K562 (cell line): ENCODE measurements around the gene ZNF66. TPM values are rescaled to one million over a fixed set of nuclear protein-coding genes. Genes with fewer than 3 reads are reported as not detected.

ENCODE experiments used
- TRIM24 ChIP-seq, 2 experiments: fragments of 450-650 bp; IDR thresholded peaks; 2 replicates each; pipeline ENCODE4 v1.6.1; 2016
- ZBTB5 ChIP-seq: fragments of 450-650 bp; IDR thresholded peaks from 2 replicates; pipeline ENCODE4 v1.6.1; 2017; ENCODE audit warnings: antibody characterized with exemption
- polyA plus RNA-seq, 8 experiments: library from polyadenylated mRNA; depleted of rRNA in 4 of 8; stranded (reverse) in 5 of 8; unstranded in 3 of 8; fragments of >200 nt; fragmentation: Nextera tagmentation in 2 of 8; fragmentation: Illumina TruSeq in 1 of 8; extraction: Ambion mirVana in 2 of 8; extraction: Trizol in 1 of 8; gene quantifications; 2 replicates each; pipeline versions ENCODE4 v1.2.1 to v1.2.3, GENCODE V29; 2011 to 2014; ENCODE audit warnings: inconsistent platforms in 1 of 8, missing spikeins in 1 of 8
- total RNA-seq, 7 experiments: library from RNA; depleted of rRNA in 6 of 7; stranded (reverse); fragments of >200 nt in 6 of 7; fragmentation: Illumina TruSeq in 2 of 7; extraction: Trizol in 2 of 7; gene quantifications; 2 replicates each; pipeline versions ENCODE4 v1.2.1 to v1.2.3, GENCODE V29; 2011 to 2021; ENCODE audit warnings: low replicate concordance in 1 of 7

Gene ZNF66
- total and polyA plus RNA-seq, 9 of the 15 experiments (the other 6 are each of a cell fraction or from before 2014, with no cell fraction given) = 0.13 to 2.7 (median 1.6) TPM

- no peak for TF ChIP-seq ZBTB5
- no peak for TF ChIP-seq TRIM24 (IDR thresholded peaks at IDR 0.05)
Measured at GRCh38 chr19:20840371-20840770, 64.3 kb downstream of the ZNF66 start (continued).

Other genes with a start within 250 kb of the ZNF66 start
- 0.09 and 0.16 TPM in 2 replicates for gene ZNF737, start 210.5 kb upstream of the ZNF66 start, total RNA-seq (2014; rRNA removed)
- 0.15 and 0.16 TPM in 2 replicates for gene ZNF737, start 210.5 kb upstream of the ZNF66 start, total RNA-seq (2014; rRNA removed; fragmentation: Illumina TruSeq; extraction: Trizol)
- gene ZNF737, start 210.5 kb upstream of the ZNF66 start, total RNA-seq (2015; rRNA removed; fragmentation: Illumina TruSeq; extraction: Trizol) = 0.18 and 0.19 TPM in 2 replicates
- gene ZNF737, start 210.5 kb upstream of the ZNF66 start, total RNA-seq (2021) = 0.09 and 0.38 TPM in 2 replicates
- 0.04 and 0.32 TPM in 2 replicates for gene ZNF737, start 210.5 kb upstream of the ZNF66 start, polyA plus RNA-seq (2011; rRNA removed)
- 0.10 and 0.37 TPM in 2 replicates for gene ZNF737, start 210.5 kb upstream of the ZNF66 start, polyA plus RNA-seq (2014; fragmentation: Illumina TruSeq; extraction: Trizol)
- gene ZNF737, start 210.5 kb upstream of the ZNF66 start, polyA plus RNA-seq (2014; fragmentation: Nextera tagmentation; extraction: Ambion mirVana) = under 1 TPM in 1 of 2 experiments, not detected in 1; 0.01 TPM
- 0.04 and 0.08 TPM in 2 replicates for gene ZNF737, start 210.5 kb upstream of the ZNF66 start, polyA plus RNA-seq (2014; rRNA removed)
- gene ZNF626, start 114.7 kb upstream of the ZNF66 start, total RNA-seq (2014; rRNA removed) = 1.6 and 2.9 TPM in 2 replicates
- gene ZNF626, start 114.7 kb upstream of the ZNF66 start, total RNA-seq (2014; rRNA removed; fragmentation: Illumina TruSeq; extraction: Trizol) = 6.1 and 7.9 TPM in 2 replicates
- gene ZNF626, start 114.7 kb upstream of the ZNF66 start, total RNA-seq (2015; rRNA removed; fragmentation: Illumina TruSeq; extraction: Trizol) = 3.5 and 4.0 TPM in 2 replicates
- 3.9 and 4.1 TPM in 2 replicates for gene ZNF626, start 114.7 kb upstream of the ZNF66 start, total RNA-seq (2021)
- gene ZNF626, start 114.7 kb upstream of the ZNF66 start, polyA plus RNA-seq (2011; rRNA removed) = 1.5 and 7.7 TPM in 2 replicates
- 2.5 and 3.5 TPM in 2 replicates for gene ZNF626, start 114.7 kb upstream of the ZNF66 start, polyA plus RNA-seq (2014; fragmentation: Illumina TruSeq; extraction: Trizol)
- gene ZNF626, start 114.7 kb upstream of the ZNF66 start, polyA plus RNA-seq (2014; fragmentation: Nextera tagmentation; extraction: Ambion mirVana) = 1 to 10 TPM; 4.4 to 5.5 TPM
- 2.8 and 2.9 TPM in 2 replicates for gene ZNF626, start 114.7 kb upstream of the ZNF66 start, polyA plus RNA-seq (2014; rRNA removed)
- gene ZNF85, start 146.9 kb downstream of the ZNF66 start, total RNA-seq (2014; rRNA removed) = 0.41 and 1.6 TPM in 2 replicates
- 1.0 and 1.8 TPM in 2 replicates for gene ZNF85, start 146.9 kb downstream of the ZNF66 start, total RNA-seq (2014; rRNA removed; fragmentation: Illumina TruSeq; extraction: Trizol)
- 1.1 and 1.7 TPM in 2 replicates for gene ZNF85, start 146.9 kb downstream of the ZNF66 start, total RNA-seq (2015; rRNA removed; fragmentation: Illumina TruSeq; extraction: Trizol)
- gene ZNF85, start 146.9 kb downstream of the ZNF66 start, total RNA-seq (2021) = 0.74 and 1.2 TPM in 2 replicates
- gene ZNF85, start 146.9 kb downstream of the ZNF66 start, polyA plus RNA-seq (2011; rRNA removed) = 0.98 and 2.9 TPM in 2 replicates
- gene ZNF85, start 146.9 kb downstream of the ZNF66 start, polyA plus RNA-seq (2014; fragmentation: Illumina TruSeq; extraction: Trizol) = 0.92 and 1.1 TPM in 2 replicates
- under 1 TPM; 0.76 to 0.83 TPM for gene ZNF85, start 146.9 kb downstream of the ZNF66 start, polyA plus RNA-seq (2014; fragmentation: Nextera tagmentation; extraction: Ambion mirVana)
- gene ZNF85, start 146.9 kb downstream of the ZNF66 start, polyA plus RNA-seq (2014; rRNA removed) = 0.59 and 0.78 TPM in 2 replicates
- 5.3 and 5.6 TPM in 2 replicates for gene ZNF430, start 244.4 kb downstream of the ZNF66 start, total RNA-seq (2014; rRNA removed)
- gene ZNF430, start 244.4 kb downstream of the ZNF66 start, total RNA-seq (2014; rRNA removed; fragmentation: Illumina TruSeq; extraction: Trizol) = 15.4 and 15.8 TPM in 2 replicates
- 10.8 and 11.7 TPM in 2 replicates for gene ZNF430, start 244.4 kb downstream of the ZNF66 start, total RNA-seq (2015; rRNA removed; fragmentation: Illumina TruSeq; extraction: Trizol)
- 7.8 and 9.6 TPM in 2 replicates for gene ZNF430, start 244.4 kb downstream of the ZNF66 start, total RNA-seq (2021)
- 11.3 and 11.4 TPM in 2 replicates for gene ZNF430, start 244.4 kb downstream of the ZNF66 start, polyA plus RNA-seq (2011; rRNA removed)
- 7.6 and 9.4 TPM in 2 replicates for gene ZNF430, start 244.4 kb downstream of the ZNF66 start, polyA plus RNA-seq (2014; fragmentation: Illumina TruSeq; extraction: Trizol)
- gene ZNF430, start 244.4 kb downstream of the ZNF66 start, polyA plus RNA-seq (2014; fragmentation: Nextera tagmentation; extraction: Ambion mirVana) = 1 to 10 TPM; 4.7 to 5.3 TPM
- gene ZNF430, start 244.4 kb downstream of the ZNF66 start, polyA plus RNA-seq (2014; rRNA removed) = 5.0 and 5.2 TPM in 2 replicates